Nephron progenitor cell (in vitro differentiated cells): ENCODE results near the gene NFAM1.

Experiments used
- DNase-seq: peaks from one replicate; pipeline ENCODE4 v3.0.0; 2021
- H3K27ac Mint-ChIP-seq: 2 replicates; pipeline ENCODE4 v1.8.0; 2021; ENCODE audit warnings: mild to moderate bottlenecking, moderate library complexity, mixed read lengths
- H3K27me3 Mint-ChIP-seq: 2 replicates; pipeline ENCODE4 v1.8.0; 2021; ENCODE audit warnings: mild to moderate bottlenecking, low read depth, mixed read lengths; ENCODE audit not compliant: poor library complexity
- H3K36me3 Mint-ChIP-seq: 2 replicates; pipeline ENCODE4 v1.8.0; 2021; ENCODE audit warnings: low read depth, mixed read lengths
- H3K4me1 Mint-ChIP-seq: 2 replicates; pipeline ENCODE4 v1.8.0; 2021; ENCODE audit warnings: mixed read lengths
- H3K4me3 Mint-ChIP-seq: 2 replicates; pipeline ENCODE4 v1.8.0; 2021; ENCODE audit warnings: mild to moderate bottlenecking, moderate library complexity, mixed read lengths
- H3K9me3 Mint-ChIP-seq: 2 replicates; pipeline ENCODE4 v1.8.0; 2021; ENCODE audit warnings: mild to moderate bottlenecking, moderate library complexity, mixed read lengths
- CTCF ChIP-seq: fragments of 200-600 bp; sonication (generic); IDR thresholded peaks from 2 replicates; pipeline ENCODE4 v1.5.0; 2021; ENCODE audit warnings: antibody characterized with exemption

The NFAM1 gene

GRCh38 chr22:42470366-42471082 is 38.3 kb upstream of the NFAM1 start:
- Mint-ChIP-seq H3K27me3 (peaks cover 40% of the 10 kb centered on the region), H3K27ac (no peak overlapping the region), H3K4me1 (peaks cover 16% of the 10 kb centered on the region), H3K4me3 (no peak overlapping the region), H3K36me3 (no peaks in the 10 kb centered on the region), H3K9me3 (no peaks in the 10 kb centered on the region)
- TF ChIP-seq CTCF: no peak
- no peak for DNase-seq

- Mint-ChIP-seq H3K4me3 (no peak overlapping the region), H3K9me3 (peaks cover 4% of the 10 kb centered on the region), H3K4me1 (peaks cover 16% of the 10 kb centered on the region), H3K27ac (no peak overlapping the region), H3K27me3 (peaks cover 45% of the 10 kb centered on the region), H3K36me3 (no peaks in the 10 kb centered on the region)
- no peak for TF ChIP-seq CTCF
- no peak for DNase-seq
These were observed 36.6 kb upstream of the NFAM1 start for GRCh38 chr22:42468841-42469240.

- H3K9me3 Mint-ChIP-seq: peaks cover 22% of the 10 kb centered on the region
- H3K4me3 Mint-ChIP-seq: no peak overlapping the region
- H3K27me3 Mint-ChIP-seq: peaks cover 48% of the 10 kb centered on the region
- DNase-seq: no peak
- no peak overlapping the region for H3K27ac Mint-ChIP-seq
- peaks cover 4% of the 10 kb centered on the region for H3K36me3 Mint-ChIP-seq
- TF ChIP-seq CTCF: no peak
- peaks cover 18% of the 10 kb centered on the region for H3K4me1 Mint-ChIP-seq
These were observed 29.8 kb upstream of the NFAM1 start for GRCh38 chr22:42462016-42462415.

- peaks cover 4% of the 10 kb centered on the region for H3K36me3 Mint-ChIP-seq
- peaks cover 48% of the 10 kb centered on the region for H3K27me3 Mint-ChIP-seq
- no peak for TF ChIP-seq CTCF
- no peak overlapping the region for H3K4me3 Mint-ChIP-seq
- H3K27ac Mint-ChIP-seq: no peak overlapping the region
- H3K9me3 Mint-ChIP-seq: peaks cover 24% of the 10 kb centered on the region
- no peak for DNase-seq
- peaks cover 18% of the 10 kb centered on the region for H3K4me1 Mint-ChIP-seq
These were observed 29.3 kb upstream of the NFAM1 start for GRCh38 chr22:42461511-42461910.

GRCh38 chr22:42459287-42460063 is 27.3 kb upstream of the NFAM1 start:
- H3K4me3 Mint-ChIP-seq: no peak overlapping the region
- peaks cover 18% of the 10 kb centered on the region for H3K4me1 Mint-ChIP-seq
- peaks cover 55% of the 10 kb centered on the region for H3K27me3 Mint-ChIP-seq
- TF ChIP-seq CTCF: no peak
- H3K9me3 Mint-ChIP-seq: peaks cover 28% of the 10 kb centered on the region
- peaks cover 4% of the 10 kb centered on the region for H3K36me3 Mint-ChIP-seq
- no peak overlapping the region for H3K27ac Mint-ChIP-seq
- DNase-seq: no peak
